SHP77 treated with DMSO at 0.1 percent for 48 hours (cell line): ENCODE results near the gene NENF.
A peak's percentile ranks its signal among the peaks of the same experiment; 100 is the strongest.

Source experiments
- DNase-seq: peaks from one replicate; lab custom pipeline; 2025; lab: John Stamatoyannopoulos, UW

The NENF gene

GRCh38 chr1:212482006-212482636 is 49.4 kb downstream of the NENF start:
- DNase-seq, result no peak

- DNase-seq, result no peak
These were observed 50.1 kb downstream of the NENF start for GRCh38 chr1:212482637-212483441.

- DNase-seq, result no peak
These were observed 52.2 kb downstream of the NENF start for GRCh38 chr1:212484701-212485570.

- DNase-seq, result no peak
These were observed 52.8 kb downstream of the NENF start for GRCh38 chr1:212485571-212485912.

GRCh38 chr1:212485913-212486618 is 53.3 kb downstream of the NENF start:
- peak; percentile 59 for DNase-seq

GRCh38 chr1:212486619-212486975 is 53.9 kb downstream of the NENF start:
- no peak for DNase-seq

- DNase-seq, result no peak
These were observed 54.6 kb downstream of the NENF start for GRCh38 chr1:212487286-212487685.

GRCh38 chr1:212487774-212488435 is 55.2 kb downstream of the NENF start:
- no peak for DNase-seq

GRCh38 chr1:212488436-212489283 is 55.9 kb downstream of the NENF start:
- DNase-seq, result peak; percentile 29

GRCh38 chr1:212489284-212489859 is 56.7 kb downstream of the NENF start:
- no peak for DNase-seq

- no peak for DNase-seq
These were observed 57.6 kb downstream of the NENF start for GRCh38 chr1:212490276-212490675.

- DNase-seq, result no peak
These were observed 58.7 kb downstream of the NENF start for GRCh38 chr1:212491454-212491853.
